ENCODE results near the gene GGN. TPM values are rescaled to one million over a fixed set of nuclear protein-coding genes. Genes with fewer than 3 reads are reported as not detected.
"Not testable (repeated sequence)": the region's sequence is repeated elsewhere in the genome, so short reads cannot be mapped to it uniquely, and the experiment has no call there.

Gene GGN
- total RNA-seq, 1 experiment from 2014 or later = 0.47 TPM

- DNase-seq (ENCODE audit: low read depth, low spot score); H4K20me1 ChIP-seq (ENCODE audit: insufficient read depth); H3K27me3 ChIP-seq (ENCODE audit: insufficient read depth, low read length); H3K9me2 ChIP-seq (ENCODE audit: insufficient read depth); H3K4me3 ChIP-seq (replicated peaks in 1 of 2; ENCODE audit: low read depth in 1 of 2, low read length in 2 of 2); H3K9me3 ChIP-seq (ENCODE audit: control insufficient read depth in 1 of 2, insufficient read depth in 1 of 2, low read depth in 1 of 2, low read length in 2 of 2); BruUV-seq (replicated peaks); H2AFZ ChIP-seq (ENCODE audit: low read depth, low read length, poor library complexity, severe bottlenecking); H3K36me3 ChIP-seq (ENCODE audit: control insufficient read depth in 1 of 2, insufficient read depth in 2 of 2, low read length in 2 of 2); intact Hi-C loops (cut with micrococcal nuclease); H3K9ac ChIP-seq (ENCODE audit: low read length); H3K27ac ChIP-seq (ENCODE audit: low read depth, low read length); ATAC-seq; RAD21 ChIA-PET (ENCODE audit: low non-redundant PET in 1 of 2, low total read pairs in 2 of 2, uncharacterized antibody in 2 of 2, unreplicated experiment in 2 of 2); H3K79me2 ChIP-seq (ENCODE audit: insufficient read depth, low read length): not testable (repeated sequence)
- H3K4me1 ChIP-seq (ENCODE audit: control insufficient read depth in 1 of 2, insufficient read depth in 2 of 2, low read length in 2 of 2) = peaks cover 2 to 12% of the 10 kb centered on the region in 2 experiments; a peak in 3 of 4 replicates
- peak overlapping the region; percentile 42; the same call in 1 of the 2 replicates for H3K4me2 ChIP-seq (ENCODE audit: low read length)
- ChIA-PET CTCF (interaction anchor here (1.0 to 2.2 kb wide), 2 partner anchors 8 to 9 kb away, joined by 3 to 7 read pairs; partner anchors contain the start of gene FAM98C), POLR2A (interaction anchor here (1.0 kb wide), 1 partner anchor 9 kb away, joined by 4 read pairs; the partner anchor contains the start of gene FAM98C)
Observed at GRCh38 chr19:38411898-38412297, 24.1 kb upstream of the GGN start.

DNA sequence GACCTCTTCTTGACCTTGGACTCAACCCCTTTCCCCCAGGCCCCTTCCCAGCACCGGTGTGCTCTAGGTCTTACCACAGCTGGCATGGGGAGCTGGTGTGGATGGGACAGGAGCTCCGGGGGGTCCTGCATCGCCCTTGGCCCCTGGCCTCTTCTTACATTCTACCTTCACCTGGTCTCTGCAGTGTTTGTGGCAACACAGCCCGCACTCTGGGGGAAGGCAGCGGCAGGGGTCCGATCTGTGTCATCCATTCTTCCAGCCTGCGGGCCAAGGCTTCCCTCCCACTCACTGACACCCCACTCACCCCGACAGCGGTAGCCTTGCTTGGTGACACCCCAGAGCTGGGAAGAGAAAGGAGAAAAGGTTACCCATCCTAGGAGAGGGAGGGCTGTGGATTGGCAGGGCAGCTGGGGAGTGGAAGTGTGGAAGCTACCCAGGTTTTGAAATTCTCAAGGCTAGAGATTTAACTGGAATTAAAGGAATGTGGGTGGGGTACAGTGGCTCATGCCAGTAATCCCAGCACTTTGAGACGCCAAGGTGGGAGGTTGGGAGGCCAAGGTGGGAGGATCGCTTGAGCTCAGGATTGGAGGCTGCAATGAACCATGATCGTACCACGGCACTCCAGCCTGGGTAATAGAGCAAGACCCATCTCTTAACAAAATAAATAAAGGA is 23.3 kb upstream of the GGN start:
- ChIA-PET POLR2A (interaction anchor here (0.8 kb wide), 1 partner anchor 11 kb away, joined by 4 read pairs; no protein-coding TSS in a partner anchor), CTCF (interaction anchor here (2.2 kb wide), 1 partner anchor 8 kb away, joined by 7 read pairs; the partner anchor contains the start of gene FAM98C), RAD21 (ENCODE audit: low non-redundant PET in 1 of 2, low total read pairs in 2 of 2, uncharacterized antibody in 2 of 2, unreplicated experiment in 2 of 2) (no interaction called here)
- H3K9me2 ChIP-seq (ENCODE audit: insufficient read depth) = no peaks in the 10 kb centered on the region
- peak overlapping the region; percentile 42 for H3K4me2 ChIP-seq (ENCODE audit: low read length)
- H3K9ac ChIP-seq (ENCODE audit: low read length) = no peak overlapping the region
- no peak overlapping the region for H3K4me3 ChIP-seq (replicated peaks in 1 of 2; ENCODE audit: low read depth in 1 of 2, low read length in 2 of 2)
- H3K27ac ChIP-seq (ENCODE audit: low read depth, low read length) = no peak overlapping the region
- DNase-seq (ENCODE audit: low read depth, low spot score) = no peak
- no peaks in the 10 kb centered on the region for H3K9me3 ChIP-seq (ENCODE audit: control insufficient read depth in 1 of 2, insufficient read depth in 1 of 2, low read depth in 1 of 2, low read length in 2 of 2)
- no peak overlapping the region for H2AFZ ChIP-seq (ENCODE audit: low read depth, low read length, poor library complexity, severe bottlenecking)
- peak; percentile 31; the same call in 1 of the 2 replicates for ATAC-seq
- peaks cover 2 to 12% of the 10 kb centered on the region in 2 experiments; a peak in 3 of 4 replicates for H3K4me1 ChIP-seq (ENCODE audit: control insufficient read depth in 1 of 2, insufficient read depth in 2 of 2, low read length in 2 of 2)
- no peaks in the 10 kb centered on the region for H3K79me2 ChIP-seq (ENCODE audit: insufficient read depth, low read length)
- intact Hi-C loops (cut with micrococcal nuclease) = no loop called here
- H3K36me3 ChIP-seq (ENCODE audit: control insufficient read depth in 1 of 2, insufficient read depth in 2 of 2, low read length in 2 of 2) = peaks cover 5 to 6% of the 10 kb centered on the region in 2 experiments; a peak in 2 of 4 replicates
- H3K27me3 ChIP-seq (ENCODE audit: insufficient read depth, low read length) = no peaks in the 10 kb centered on the region
- no TSS peak for BruUV-seq (replicated peaks)
- H4K20me1 ChIP-seq (ENCODE audit: insufficient read depth) = no peaks in the 10 kb centered on the region
- TF ChIP-seq ZNF274 (IDR thresholded peaks at IDR 0.05; ENCODE audit: low read depth, low read length) (no peak), POLR2AphosphoS5 (IDR thresholded peaks at IDR 0.05; ENCODE audit: low read depth, low read length) (no peak), TCF7L2 (IDR thresholded peaks at IDR 0.05; ENCODE audit: borderline replicate concordance, extremely low read depth, insufficient read depth, insufficient read length) (no peak), CEBPB (IDR thresholded peaks at IDR 0.05; ENCODE audit: low read depth) (no peak), JUND (IDR thresholded peaks at IDR 0.05) (no peak), POLR2A (IDR thresholded peaks at IDR 0.05; ENCODE audit: borderline replicate concordance, extremely low read depth, insufficient read depth, insufficient read length) (no peak), REST (IDR thresholded peaks at IDR 0.05; ENCODE audit: low read depth) (no peak), SP1 (IDR thresholded peaks at IDR 0.05; ENCODE audit: low read depth) (no peak), EGR1 (IDR thresholded peaks at IDR 0.05; ENCODE audit: low read depth) (no peak), FOSL1 (IDR thresholded peaks at IDR 0.05; ENCODE audit: low read depth) (no peak), ZFX (IDR thresholded peaks at IDR 0.05) (no peak), CBX3 (IDR thresholded peaks at IDR 0.05; ENCODE audit: low read depth) (no peak), RAD21 (IDR thresholded peaks at IDR 0.05; ENCODE audit: low read depth) (no peak)
- TF ChIP-seq, protein P1, sequence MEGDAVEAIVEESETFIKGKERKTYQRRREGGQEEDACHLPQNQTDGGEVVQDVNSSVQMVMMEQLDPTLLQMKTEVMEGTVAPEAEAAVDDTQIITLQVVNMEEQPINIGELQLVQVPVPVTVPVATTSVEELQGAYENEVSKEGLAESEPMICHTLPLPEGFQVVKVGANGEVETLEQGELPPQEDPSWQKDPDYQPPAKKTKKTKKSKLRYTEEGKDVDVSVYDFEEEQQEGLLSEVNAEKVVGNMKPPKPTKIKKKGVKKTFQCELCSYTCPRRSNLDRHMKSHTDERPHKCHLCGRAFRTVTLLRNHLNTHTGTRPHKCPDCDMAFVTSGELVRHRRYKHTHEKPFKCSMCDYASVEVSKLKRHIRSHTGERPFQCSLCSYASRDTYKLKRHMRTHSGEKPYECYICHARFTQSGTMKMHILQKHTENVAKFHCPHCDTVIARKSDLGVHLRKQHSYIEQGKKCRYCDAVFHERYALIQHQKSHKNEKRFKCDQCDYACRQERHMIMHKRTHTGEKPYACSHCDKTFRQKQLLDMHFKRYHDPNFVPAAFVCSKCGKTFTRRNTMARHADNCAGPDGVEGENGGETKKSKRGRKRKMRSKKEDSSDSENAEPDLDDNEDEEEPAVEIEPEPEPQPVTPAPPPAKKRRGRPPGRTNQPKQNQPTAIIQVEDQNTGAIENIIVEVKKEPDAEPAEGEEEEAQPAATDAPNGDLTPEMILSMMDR (IDR thresholded peaks at IDR 0.05 in 2 of 3, conservative IDR thresholded peaks at IDR 0.05 in 1 of 3; ENCODE audit: borderline replicate concordance in 1 of 3, insufficient read depth in 1 of 3, low read depth in 2 of 3, low read length in 2 of 3) = no peak
- TF ChIP-seq, protein P2, sequence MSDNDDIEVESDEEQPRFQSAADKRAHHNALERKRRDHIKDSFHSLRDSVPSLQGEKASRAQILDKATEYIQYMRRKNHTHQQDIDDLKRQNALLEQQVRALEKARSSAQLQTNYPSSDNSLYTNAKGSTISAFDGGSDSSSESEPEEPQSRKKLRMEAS (IDR thresholded peaks at IDR 0.05) = no peak

Measured in HCT116 (cell line).